Endodermal cell (in vitro differentiated cells): ENCODE measurements around the gene FAIM2. TPM values are rescaled to one million over a fixed set of nuclear protein-coding genes. Genes with fewer than 3 reads are reported as not detected.

Experiments
- DNase-seq: peaks from one replicate; pipeline ENCODE4 v3.0.0-alpha.2; 2017
- H3K27ac ChIP-seq: 2 replicates; pipeline ENCODE4 v1.5.1; 2013; ENCODE audit warnings: mild to moderate bottlenecking, low read depth, low read length, moderate library complexity
- H3K27me3 ChIP-seq: 2 replicates; pipeline ENCODE4 v1.6.1; 2013; ENCODE audit warnings: mild to moderate bottlenecking, low read length, moderate library complexity; ENCODE audit not compliant: insufficient read depth, control insufficient read depth, poor library complexity, severe bottlenecking
- H3K36me3 ChIP-seq: 2 replicates; pipeline ENCODE4 v1.7.0; 2013; ENCODE audit warnings: mild to moderate bottlenecking, low read length, moderate library complexity; ENCODE audit not compliant: control insufficient read depth, insufficient read depth
- H3K4me1 ChIP-seq: one replicate; pipeline ENCODE4 v1.7.0; 2013; ENCODE audit warnings: low read length; ENCODE audit not compliant: control insufficient read depth, insufficient read depth
- H3K4me3 ChIP-seq: 2 replicates; pipeline ENCODE4 v1.5.1; 2013; ENCODE audit warnings: mild to moderate bottlenecking, low read length, moderate library complexity
- H3K9ac ChIP-seq: 2 replicates; pipeline ENCODE4 v1.6.1; 2013; ENCODE audit warnings: mild to moderate bottlenecking, low read length, moderate library complexity; ENCODE audit not compliant: poor library complexity, severe bottlenecking; ENCODE audit errors: extremely low read depth
- H3K9me3 ChIP-seq: 2 replicates; pipeline ENCODE4 v1.6.1; 2013; ENCODE audit warnings: mild to moderate bottlenecking, low read length, moderate library complexity; ENCODE audit not compliant: control insufficient read depth
- H3K27ac Mint-ChIP-seq: 2 replicates; pipeline ENCODE4 v1.8.0; 2020; ENCODE audit warnings: mixed read lengths
- H3K27me3 Mint-ChIP-seq: 2 replicates; pipeline ENCODE4 v1.8.0; 2021; ENCODE audit warnings: mild to moderate bottlenecking, mixed read lengths; ENCODE audit not compliant: insufficient read depth
- H3K36me3 Mint-ChIP-seq: 2 replicates; pipeline ENCODE4 v1.8.0; 2020; ENCODE audit warnings: low read depth, mixed read lengths
- H3K4me1 Mint-ChIP-seq: 2 replicates; pipeline ENCODE4 v1.8.0; 2020; ENCODE audit warnings: mixed read lengths
- H3K4me3 Mint-ChIP-seq: 2 replicates; pipeline ENCODE4 v1.8.0; 2020; ENCODE audit warnings: mild to moderate bottlenecking, moderate library complexity, mixed read lengths
- H3K9me3 Mint-ChIP-seq: 2 replicates; pipeline ENCODE4 v1.8.0; 2020; ENCODE audit warnings: mild to moderate bottlenecking, mixed read lengths
- CTCF ChIP-seq: fragments of 200-600 bp; sonication (generic); conservative IDR thresholded peaks from 2 replicates; pipeline ENCODE4 v1.5.0; 2021; ENCODE audit warnings: antibody characterized with exemption, mild to moderate bottlenecking
- WGBS, 2 experiments: methylation state at CpG; one replicate each; pipeline versions ENCODE4 v1.1.5 to v1.1.7; 2013; ENCODE audit warnings: missing lambda C conversion rate in 2 of 2, mixed read lengths in 1 of 2; ENCODE audit not compliant: insufficient coverage in 1 of 2, insufficient read length in 1 of 2; 5-methylcytosine and 5-hydroxymethylcytosine counted together
- total RNA-seq, 2 donors: library from RNA; stranded (reverse); fragmentation: NEBNext Ultra II Directional in 1 of 2; extraction: Animal tissue kit (Norgen Biotek cat#: 25700) in 1 of 2; gene quantifications; 2 replicates in 1 of 2; 3 replicates in 1 of 2; pipeline ENCODE4 v1.2.1, GENCODE V29; 2021

The FAIM2 gene
- total RNA-seq, 2 donors from 2014 or later: not detected

- Mint-ChIP-seq H3K4me1 (no peaks in the 10 kb centered on the region), H3K9me3 (no peaks in the 10 kb centered on the region), H3K27me3 (peaks cover 29% of the 10 kb centered on the region), H3K4me3 (no peak overlapping the region), H3K27ac (no peak overlapping the region), H3K36me3 (no peaks in the 10 kb centered on the region)
- H3K36me3 ChIP-seq: no peaks in the 10 kb centered on the region
- no peak overlapping the region for H3K9ac ChIP-seq
- no peak overlapping the region for H3K27ac ChIP-seq
- no peak for TF ChIP-seq CTCF
- peak; percentile 43 for DNase-seq
- peaks cover under 1% of the 10 kb centered on the region for H3K27me3 ChIP-seq
- no peaks in the 10 kb centered on the region for H3K4me1 ChIP-seq
- WGBS, 2 experiments: 89 to 92% methylated on average over 9 to 15 of the region's 15 CpGs
- no peaks in the 10 kb centered on the region for H3K9me3 ChIP-seq
- H3K4me3 ChIP-seq: no peak overlapping the region
These were observed 20.3 kb upstream of the FAIM2 start for GRCh38 chr12:49923880-49924556.

- 83 to 89% methylated on average over 7 of the region's 7 CpGs for WGBS, 2 experiments
- Mint-ChIP-seq H3K9me3 (no peaks in the 10 kb centered on the region), H3K27me3 (peaks cover 20% of the 10 kb centered on the region), H3K4me1 (no peaks in the 10 kb centered on the region), H3K27ac (no peak overlapping the region), H3K36me3 (no peaks in the 10 kb centered on the region), H3K4me3 (no peak overlapping the region)
- Histone ChIP-seq H3K27ac (no peak overlapping the region), H3K9me3 (no peaks in the 10 kb centered on the region), H3K4me3 (no peak overlapping the region), H3K9ac (no peak overlapping the region), H3K27me3 (no peaks in the 10 kb centered on the region), H3K36me3 (no peaks in the 10 kb centered on the region), H3K4me1 (no peaks in the 10 kb centered on the region)
- no peak for TF ChIP-seq CTCF
- peak; percentile 49 for DNase-seq
These were observed 19.4 kb upstream of the FAIM2 start for GRCh38 chr12:49923035-49923644.

- H3K36me3 Mint-ChIP-seq: no peaks in the 10 kb centered on the region
- no peak overlapping the region for H3K27ac Mint-ChIP-seq
- H3K9me3 Mint-ChIP-seq: no peaks in the 10 kb centered on the region
- H3K27me3 ChIP-seq: no peaks in the 10 kb centered on the region
- 94% methylated on average over 11 to 12 of the region's 12 CpGs for WGBS, 2 experiments
- H3K36me3 ChIP-seq: no peaks in the 10 kb centered on the region
- TF ChIP-seq CTCF: no peak
- no peaks in the 10 kb centered on the region for H3K4me1 Mint-ChIP-seq
- H3K9ac ChIP-seq: no peak overlapping the region
- peak; percentile 43 for DNase-seq
- no peak overlapping the region for H3K4me3 Mint-ChIP-seq
- H3K27ac ChIP-seq: no peak overlapping the region
- no peak overlapping the region for H3K4me3 ChIP-seq
- peaks cover 14% of the 10 kb centered on the region for H3K27me3 Mint-ChIP-seq
- no peaks in the 10 kb centered on the region for H3K9me3 ChIP-seq
- no peaks in the 10 kb centered on the region for H3K4me1 ChIP-seq
These were observed 18.8 kb upstream of the FAIM2 start for GRCh38 chr12:49922349-49923034.
